A673 (cell line): Measurements from ENCODE around the gene FKBP1C. TPM values are rescaled to one million over a fixed set of nuclear protein-coding genes. Genes with fewer than 3 reads are reported as not detected.

ENCODE experiments used
- BruUV-seq: library from RNA; stranded (reverse); fragments of 400-500 nt; replicated peaks from 2 replicates; lab custom pipeline; 2021; lab: Mats Ljungman, UMichigan
- CTCF ChIA-PET: fragments of 300-600 bp; sonication (Branson Sonifier 250); formaldehyde crosslinking; loops from one replicate; lab custom pipeline; 2022; ENCODE audit warnings: antibody characterized with exemption; lab: Charles Lee
- POLR2A ChIA-PET: fragments of 300-600 bp; sonication (Branson Sonifier 250); formaldehyde crosslinking; loops from one replicate; lab custom pipeline; 2022; ENCODE audit warnings: antibody characterized with exemption; ENCODE audit not compliant: low non-redundant PET; lab: Charles Lee
- DNase-seq: peaks from one replicate; pipeline ENCODE4 v3.0.0-alpha.2; 2015; ENCODE audit warnings: low spot score
- H3K27ac ChIP-seq: fragments of 200-600 bp; sonication (generic); 2 replicates; pipeline ENCODE4 v1.5.1; 2016; ENCODE audit warnings: mixed run types, low read depth, mild to moderate bottlenecking, mixed read lengths, antibody characterized with exemption, low read length; ENCODE audit not compliant: poor library complexity, severe bottlenecking
- H3K27me3 ChIP-seq: fragments of 200-600 bp; sonication (generic); replicated peaks from 2 replicates; pipeline ENCODE4 v1.6.1; 2017; ENCODE audit warnings: mixed run types, low read depth, mild to moderate bottlenecking, mixed read lengths, antibody characterized with exemption, low read length; ENCODE audit not compliant: insufficient read depth, poor library complexity
- H3K36me3 ChIP-seq: fragments of 200-600 bp; sonication (generic); 2 replicates; pipeline ENCODE4 v1.6.1; 2016; ENCODE audit warnings: mixed run types, mild to moderate bottlenecking, mixed read lengths, antibody characterized with exemption, low read length; ENCODE audit not compliant: insufficient read depth, poor library complexity, severe bottlenecking
- H3K4me1 ChIP-seq: fragments of 200-600 bp; sonication (generic); 2 replicates; pipeline ENCODE4 v1.6.1; 2017; ENCODE audit warnings: mixed run types, mild to moderate bottlenecking, mixed read lengths, antibody characterized with exemption, low read length; ENCODE audit not compliant: insufficient read depth, poor library complexity, severe bottlenecking
- H3K4me3 ChIP-seq: fragments of 200-600 bp; sonication (generic); 2 replicates; pipeline ENCODE4 v1.5.1; 2016; ENCODE audit warnings: low read depth, mixed run types, mild to moderate bottlenecking, mixed read lengths, low read length; ENCODE audit not compliant: poor library complexity, severe bottlenecking
- H3K9me3 ChIP-seq: fragments of 200-600 bp; sonication (generic); 2 replicates; pipeline ENCODE4 v1.6.1; 2016; ENCODE audit warnings: mixed run types, low read depth, mild to moderate bottlenecking, mixed read lengths, antibody characterized with exemption, low read length; ENCODE audit not compliant: poor library complexity, severe bottlenecking
- EZH2 ChIP-seq: fragments of 200-600 bp; sonication (generic); IDR thresholded peaks from 2 replicates; pipeline ENCODE4 v1.6.1; 2017; ENCODE audit warnings: borderline replicate concordance, low read depth, mild to moderate bottlenecking, mixed read lengths, antibody characterized with exemption, low read length; ENCODE audit not compliant: poor library complexity, severe bottlenecking
- intact Hi-C: fragments of 100-400 bp; cut with micrococcal nuclease; formaldehyde crosslinking; loops from one replicate; pipeline ENCODE4 v1.10.0; 2022; ENCODE audit not compliant: unreplicated experiment
- total RNA-seq: library from RNA; stranded (reverse); gene quantifications from 2 replicates; pipeline ENCODE4 v1.2.3, GENCODE V29; 2021
- TF ChIP-seq, protein P1 (sequence below): fragments of 300-800, 200-600 bp; sonication (generic); conservative IDR thresholded peaks from 2 replicates; pipeline ENCODE4 v1.5.1; 2017; ENCODE audit warnings: low read depth, mild to moderate bottlenecking, antibody characterized with exemption, low read length, moderate library complexity, mixed read lengths

The FKBP1C gene
- total RNA-seq, 1 experiment from 2014 or later = 0.28 TPM

DNA sequence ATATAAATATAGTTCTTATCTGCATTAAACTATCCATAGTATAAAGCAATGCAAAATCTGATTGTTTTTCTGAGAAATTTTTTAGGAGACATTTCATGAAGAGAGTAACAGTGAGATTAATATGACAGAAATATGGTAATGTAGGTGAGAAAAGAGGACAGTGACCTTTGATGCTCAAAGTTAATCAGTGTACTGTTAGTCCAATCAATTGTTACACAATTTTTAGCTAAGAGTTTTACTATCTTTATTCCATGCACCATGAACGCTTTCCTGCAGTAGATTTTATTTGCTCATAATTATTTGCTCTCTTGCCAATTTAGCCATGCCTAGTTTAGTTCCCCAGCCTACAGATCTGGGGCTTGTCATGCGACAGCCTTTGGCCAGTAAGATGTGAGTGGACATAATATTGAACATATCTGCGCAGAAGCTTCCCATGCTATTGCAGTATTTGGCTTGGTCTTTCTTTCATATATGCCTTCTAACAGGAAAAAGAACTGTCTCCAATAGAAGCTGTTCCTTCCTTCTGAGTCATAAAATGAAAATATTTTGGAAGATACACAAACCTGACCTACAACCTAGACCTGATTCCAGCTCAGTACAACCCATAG, 38.7 kb downstream of the FKBP1C start:
- Histone ChIP-seq H3K27me3 (no peaks in the 10 kb centered on the region), H3K4me1 (no peaks in the 10 kb centered on the region), H3K27ac (no peak overlapping the region), H3K4me3 (no peak overlapping the region), H3K9me3 (no peaks in the 10 kb centered on the region), H3K36me3 (no peaks in the 10 kb centered on the region)
- POLR2A ChIA-PET = no interaction called here
- intact Hi-C loops = no loop called here
- CTCF ChIA-PET = no interaction called here
- no TSS peak for BruUV-seq
- no peak for DNase-seq
- TF ChIP-seq, protein P1, sequence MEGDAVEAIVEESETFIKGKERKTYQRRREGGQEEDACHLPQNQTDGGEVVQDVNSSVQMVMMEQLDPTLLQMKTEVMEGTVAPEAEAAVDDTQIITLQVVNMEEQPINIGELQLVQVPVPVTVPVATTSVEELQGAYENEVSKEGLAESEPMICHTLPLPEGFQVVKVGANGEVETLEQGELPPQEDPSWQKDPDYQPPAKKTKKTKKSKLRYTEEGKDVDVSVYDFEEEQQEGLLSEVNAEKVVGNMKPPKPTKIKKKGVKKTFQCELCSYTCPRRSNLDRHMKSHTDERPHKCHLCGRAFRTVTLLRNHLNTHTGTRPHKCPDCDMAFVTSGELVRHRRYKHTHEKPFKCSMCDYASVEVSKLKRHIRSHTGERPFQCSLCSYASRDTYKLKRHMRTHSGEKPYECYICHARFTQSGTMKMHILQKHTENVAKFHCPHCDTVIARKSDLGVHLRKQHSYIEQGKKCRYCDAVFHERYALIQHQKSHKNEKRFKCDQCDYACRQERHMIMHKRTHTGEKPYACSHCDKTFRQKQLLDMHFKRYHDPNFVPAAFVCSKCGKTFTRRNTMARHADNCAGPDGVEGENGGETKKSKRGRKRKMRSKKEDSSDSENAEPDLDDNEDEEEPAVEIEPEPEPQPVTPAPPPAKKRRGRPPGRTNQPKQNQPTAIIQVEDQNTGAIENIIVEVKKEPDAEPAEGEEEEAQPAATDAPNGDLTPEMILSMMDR = no peak
- no peak for TF ChIP-seq EZH2

DNA sequence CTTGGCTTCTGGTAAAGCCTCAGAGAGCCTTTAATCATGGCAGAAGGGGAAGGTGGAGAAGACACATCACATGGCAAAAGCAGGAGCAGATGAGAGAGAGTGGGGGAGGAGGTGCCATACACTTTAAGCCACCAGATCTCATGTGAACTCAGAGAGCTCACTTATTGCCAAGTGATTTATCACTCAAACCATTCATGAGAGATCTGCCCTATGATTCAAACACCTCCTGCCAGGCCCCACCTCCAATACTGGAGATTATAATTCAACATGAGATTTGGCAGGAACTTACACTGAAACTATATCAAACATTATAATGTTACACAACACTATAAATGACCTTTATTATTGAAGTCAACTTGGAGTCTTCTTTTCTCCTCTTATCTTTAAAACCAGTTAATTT, 47.9 kb downstream of the FKBP1C start:
- intact Hi-C loops = no loop called here
- Histone ChIP-seq H3K27me3 (no peaks in the 10 kb centered on the region), H3K4me3 (no peak overlapping the region), H3K27ac (no peak overlapping the region), H3K36me3 (no peaks in the 10 kb centered on the region), H3K9me3 (no peaks in the 10 kb centered on the region), H3K4me1 (peaks cover 4% of the 10 kb centered on the region)
- TF ChIP-seq, protein P1 = no peak
- TF ChIP-seq EZH2 = no peak
- ChIA-PET CTCF (no interaction called here), POLR2A (no interaction called here)
- no TSS peak for BruUV-seq
- no peak for DNase-seq

DNA sequence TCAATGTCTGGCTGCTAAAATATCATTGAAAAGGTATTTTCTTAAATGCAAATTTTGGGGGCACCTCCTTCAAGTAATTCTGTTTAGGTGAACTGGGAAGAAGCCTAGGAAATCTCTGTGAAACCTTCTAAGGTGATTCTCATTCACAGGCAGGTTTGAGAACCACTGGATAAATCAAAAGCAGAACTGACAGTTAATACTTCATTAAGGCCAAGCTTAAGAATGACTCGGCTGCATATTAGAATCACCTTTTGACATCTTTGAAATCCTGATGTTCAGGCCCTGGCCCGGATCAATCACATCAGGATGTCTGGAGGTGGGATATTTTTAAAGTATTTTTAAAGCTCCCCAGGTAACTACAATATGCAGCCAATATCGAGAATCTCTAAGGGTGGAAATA, 50.6 kb downstream of the FKBP1C start:
- CTCF ChIA-PET = no interaction called here
- POLR2A ChIA-PET = no interaction called here
- intact Hi-C loops = no loop called here
- Histone ChIP-seq H3K36me3 (no peaks in the 10 kb centered on the region), H3K27me3 (no peaks in the 10 kb centered on the region), H3K4me1 (peaks cover 18% of the 10 kb centered on the region), H3K27ac (no peak overlapping the region), H3K4me3 (no peak overlapping the region), H3K9me3 (no peaks in the 10 kb centered on the region)
- BruUV-seq = no TSS peak
- no peak for DNase-seq
- no peak for TF ChIP-seq EZH2
- TF ChIP-seq, protein P1 = no peak

Other genes with a start within 250 kb of the FKBP1C start
- not detected in 2 replicates for gene LGSN, start 108.5 kb downstream of the FKBP1C start, total RNA-seq